Dermis blood vessel endothelial cell (primary cell): ENCODE measurements around the gene EPHB2. TPM values are rescaled to one million over a fixed set of nuclear protein-coding genes. Genes with fewer than 3 reads are reported as not detected.
A peak's percentile ranks its signal among the peaks of the same experiment; 100 is the strongest.
"Not testable (repeated sequence)": the region's sequence is repeated elsewhere in the genome, so short reads cannot be mapped to it uniquely, and the experiment has no call there.

Experiments
- DNase-seq: peaks from one replicate; pipeline ENCODE4 v3.0.0; 2010
- total RNA-seq: library from RNA; depleted of rRNA; stranded (reverse); fragments of >200 nt; gene quantifications from 2 replicates; pipeline ENCODE4 v1.2.3, GENCODE V29; 2014

EPHB2 gene
- total RNA-seq, 1 donor from 2014 or later = 35.1 TPM

DNA sequence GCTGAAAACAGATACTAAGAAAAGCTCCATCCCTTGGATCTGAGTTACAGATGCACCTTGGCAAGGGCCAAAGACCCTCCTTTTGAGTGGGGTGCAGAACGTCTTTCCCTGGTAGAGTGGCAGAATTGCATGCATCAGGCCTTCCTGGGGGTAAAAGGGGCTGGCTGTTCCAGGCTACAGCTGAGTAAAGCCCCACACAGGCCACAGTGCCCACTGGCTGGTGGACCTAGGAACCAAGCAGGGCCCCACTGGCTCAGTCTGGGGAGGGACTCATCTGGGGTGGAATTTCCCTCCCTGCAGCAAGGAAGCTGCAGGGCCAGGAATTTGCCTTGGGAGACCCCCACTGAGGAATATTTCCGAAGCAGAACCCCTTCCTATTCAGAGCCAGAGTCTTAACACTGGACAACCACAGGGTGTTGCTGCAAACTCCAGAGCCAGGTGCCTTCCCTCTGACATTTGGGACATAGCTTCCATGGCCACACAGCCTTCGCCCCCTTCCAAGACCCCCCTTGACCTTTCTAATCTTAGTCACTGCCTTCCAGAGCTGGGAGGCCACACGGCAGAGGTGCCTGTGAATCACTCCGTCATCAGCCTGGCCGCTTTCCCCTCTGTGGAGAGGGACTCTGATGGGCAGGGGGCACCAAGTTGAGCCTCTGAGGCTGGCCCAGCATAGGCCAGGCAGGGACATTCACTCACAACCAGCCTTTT is 209.5 kb downstream of the EPHB2 start:
- DNase-seq = no peak

DNA sequence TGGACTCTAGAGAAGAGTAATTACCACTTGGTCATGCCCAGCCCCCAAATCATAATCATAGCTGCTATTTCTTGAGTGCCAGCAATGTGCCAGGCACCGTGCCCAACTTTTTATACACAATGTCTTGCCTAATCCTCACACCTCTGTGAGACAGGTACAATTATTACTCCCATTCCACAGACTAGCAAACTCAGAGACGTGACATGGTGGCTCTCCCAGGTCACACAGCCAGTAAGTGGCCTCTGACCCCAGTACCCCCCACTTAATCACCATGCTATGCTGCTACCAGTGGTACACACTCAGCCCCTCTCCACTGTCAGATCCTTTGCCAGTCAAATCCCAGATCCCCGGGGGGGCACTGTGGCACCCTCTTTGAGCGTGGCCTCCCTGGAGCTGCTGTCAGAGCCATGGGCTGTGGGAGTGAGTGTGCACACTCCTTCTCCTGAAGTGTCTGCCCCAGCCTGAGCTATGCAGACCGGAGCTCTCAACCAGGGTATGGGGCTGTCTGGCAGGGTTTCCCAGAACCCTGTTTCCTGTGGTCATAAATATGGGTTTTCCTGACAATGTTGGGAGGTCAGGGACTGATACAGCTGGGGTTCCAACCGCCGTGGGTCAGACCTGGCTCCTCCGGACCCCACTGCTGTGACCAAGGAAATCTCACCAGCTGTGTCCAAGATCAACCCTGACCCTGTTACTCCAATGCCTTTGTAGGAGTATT is 210.3 kb downstream of the EPHB2 start:
- peak; percentile 53 for DNase-seq

DNA sequence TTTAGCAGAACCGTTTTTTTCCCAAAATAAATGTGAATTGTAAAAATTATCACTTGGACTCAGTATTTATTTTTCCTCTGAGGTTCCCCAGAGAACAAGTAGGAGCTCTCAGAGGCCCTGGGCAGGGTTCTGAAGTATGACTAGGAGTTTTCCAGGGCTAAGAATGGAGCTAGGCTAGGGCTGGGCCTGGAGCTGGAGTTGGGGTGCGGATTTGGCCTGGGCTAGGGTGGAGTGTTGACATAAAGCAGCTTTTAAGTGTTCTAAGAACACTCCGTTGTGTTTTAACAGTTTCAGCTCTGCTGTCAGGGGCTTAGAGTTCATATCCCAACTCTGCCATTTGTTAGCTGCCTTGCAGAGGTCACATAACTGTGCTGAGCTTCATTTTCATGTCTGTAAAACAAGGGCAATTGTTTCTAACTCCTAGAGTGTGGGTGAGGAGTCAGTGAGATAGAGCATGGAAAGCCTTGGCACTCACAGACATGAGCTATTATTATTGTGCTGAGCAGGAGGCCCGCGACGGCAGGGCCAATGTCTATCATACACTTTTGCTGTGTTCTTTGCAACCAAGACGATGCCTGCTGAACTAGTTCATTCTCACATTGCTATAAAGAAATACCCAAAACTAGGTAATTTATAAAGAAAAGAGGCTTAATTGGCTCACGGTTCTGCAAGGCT is 210.9 kb downstream of the EPHB2 start:
- DNase-seq = no peak

DNA sequence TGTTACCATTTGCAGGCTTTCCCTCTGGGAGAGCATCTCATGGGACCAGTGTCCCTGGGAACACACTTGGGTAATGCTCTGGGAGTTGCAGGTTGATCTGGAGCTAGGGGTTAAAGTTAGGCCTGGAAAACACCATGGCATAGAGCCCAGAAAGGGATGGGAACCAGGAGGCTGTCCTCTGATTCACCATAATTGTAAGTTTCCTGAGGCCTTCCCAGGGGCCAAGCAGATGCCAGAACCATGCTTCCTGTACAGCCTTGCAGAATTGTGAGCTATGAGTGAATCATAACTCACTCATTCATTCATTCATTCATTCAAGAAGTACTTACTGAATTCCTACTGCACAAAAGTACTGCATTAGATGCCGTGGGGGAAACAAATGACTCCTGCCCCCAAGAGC is 212.0 kb downstream of the EPHB2 start:
- DNase-seq = peak; percentile 83

DNA sequence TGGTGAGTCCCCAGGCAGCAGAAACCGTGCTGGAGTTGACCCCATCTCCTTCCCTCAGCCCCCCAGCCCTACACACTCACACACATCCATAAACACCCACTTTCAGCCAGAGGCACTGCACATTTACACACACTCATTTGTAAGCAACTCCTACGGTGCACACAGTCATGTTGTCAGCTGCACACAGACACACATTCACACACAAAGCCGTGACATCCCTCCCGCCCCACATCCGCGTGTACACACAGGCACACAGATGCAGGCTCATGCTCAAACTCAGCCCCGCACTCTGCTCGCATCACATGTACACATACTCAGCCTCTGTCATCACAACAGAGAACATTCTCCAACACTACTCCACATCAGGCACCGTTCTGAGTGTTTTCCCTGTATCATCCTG is 214.5 kb downstream of the EPHB2 start:
- DNase-seq = no peak

DNA sequence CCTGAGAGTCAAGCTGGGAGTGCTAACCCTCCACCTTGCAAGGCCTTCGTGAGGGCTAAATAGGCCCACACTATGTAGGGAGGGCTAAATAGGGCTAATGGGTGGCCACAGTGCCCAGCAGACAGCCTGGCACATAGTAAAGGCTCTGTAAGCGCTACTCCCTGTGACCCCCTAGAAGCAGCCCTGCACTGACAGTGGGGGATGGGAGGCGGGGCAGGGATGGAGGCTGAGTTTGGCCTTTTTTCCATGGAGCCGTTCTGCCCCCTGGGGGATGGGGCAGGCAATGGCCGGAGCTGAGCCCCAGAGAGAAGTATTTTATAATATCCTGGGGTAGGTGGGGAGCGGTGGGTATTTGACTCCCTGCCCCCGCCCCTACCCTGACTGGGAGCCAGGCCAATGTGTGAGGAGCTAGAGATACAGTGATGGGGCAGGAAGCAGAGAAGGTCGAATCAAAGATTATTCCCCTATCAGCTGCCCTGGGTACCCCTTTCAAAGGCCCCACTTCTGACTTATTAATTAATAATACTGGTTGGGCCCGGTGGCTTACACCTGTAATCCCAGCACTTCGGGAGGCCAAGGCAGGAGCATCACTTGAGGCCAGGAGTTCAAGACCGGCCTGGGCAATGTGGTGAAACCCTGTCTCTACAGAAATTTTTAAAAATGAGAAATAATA is 219.7 kb downstream of the EPHB2 start:
- DNase-seq = peak; percentile 71

DNA sequence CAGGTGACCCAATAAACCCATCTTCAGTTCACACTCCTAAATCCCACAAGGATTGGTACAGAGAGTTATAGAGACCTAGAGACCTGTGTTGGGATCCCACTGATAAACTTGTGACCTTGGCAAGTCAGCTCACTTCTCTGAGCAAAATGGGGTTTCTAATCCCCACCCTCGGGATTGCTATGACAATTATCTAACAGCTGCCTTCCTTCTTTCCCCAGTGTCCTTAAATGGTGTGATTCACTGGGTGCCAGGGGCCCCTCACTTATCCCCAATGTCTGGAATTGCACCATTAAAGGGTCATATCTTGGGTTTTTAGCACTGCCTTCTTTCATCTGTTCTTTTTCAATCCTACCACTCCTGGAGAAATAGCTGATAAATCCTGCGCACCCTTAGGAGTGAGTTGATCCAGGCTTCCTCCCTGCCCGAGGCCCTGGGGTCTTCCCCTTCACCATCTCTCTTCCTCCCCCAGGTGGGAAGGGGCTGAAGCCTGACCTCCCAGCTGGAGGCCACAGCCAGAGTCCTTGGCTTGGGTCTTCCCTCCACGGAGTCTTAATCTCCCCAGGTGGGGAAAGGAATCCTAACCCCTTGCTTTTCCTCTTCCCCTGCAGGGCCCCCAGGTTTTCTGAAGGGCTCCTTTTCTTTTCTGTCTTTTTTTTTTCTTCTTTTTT is 222.3 kb downstream of the EPHB2 start:
- no peak for DNase-seq

DNA sequence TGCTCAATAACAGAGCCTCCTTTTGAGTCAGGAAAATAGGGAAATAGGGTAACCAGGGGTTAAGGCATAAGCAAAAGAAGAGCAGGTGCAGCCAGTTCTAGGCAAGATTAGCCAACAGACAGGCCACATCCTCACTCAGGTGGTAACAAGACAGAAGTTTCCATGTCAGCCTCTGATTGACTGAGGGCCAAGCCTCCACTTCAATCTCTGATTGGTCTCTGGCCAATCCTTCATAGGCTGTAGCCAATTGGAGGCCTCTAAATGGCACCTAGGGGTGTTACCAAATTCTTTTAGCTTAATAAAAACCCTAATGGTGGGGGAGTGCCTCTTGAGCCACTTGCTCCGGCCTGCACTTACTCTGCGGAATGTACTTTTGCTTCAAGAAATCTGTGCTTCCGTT is 224.8 kb downstream of the EPHB2 start:
- no peak for DNase-seq

DNA sequence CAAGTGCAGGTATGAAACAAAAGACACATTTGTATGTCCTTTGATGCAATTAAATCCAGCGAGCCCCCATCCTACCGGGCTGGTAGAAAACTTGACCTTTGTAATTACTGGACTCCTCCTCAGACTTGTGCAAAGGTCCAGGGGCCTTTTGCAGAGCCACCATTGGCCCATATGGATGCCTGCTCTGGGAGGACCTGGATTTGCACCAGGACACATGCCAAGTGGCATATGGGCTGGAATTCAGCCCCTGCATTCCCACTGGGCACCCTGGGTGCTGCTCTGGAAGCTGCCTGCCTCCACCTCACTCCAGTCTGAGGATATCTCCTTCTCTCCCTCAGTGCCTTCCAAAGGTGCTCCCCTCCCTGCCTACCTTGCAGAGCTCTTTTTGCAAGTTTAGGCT is 226.0 kb downstream of the EPHB2 start:
- DNase-seq = no peak

DNA sequence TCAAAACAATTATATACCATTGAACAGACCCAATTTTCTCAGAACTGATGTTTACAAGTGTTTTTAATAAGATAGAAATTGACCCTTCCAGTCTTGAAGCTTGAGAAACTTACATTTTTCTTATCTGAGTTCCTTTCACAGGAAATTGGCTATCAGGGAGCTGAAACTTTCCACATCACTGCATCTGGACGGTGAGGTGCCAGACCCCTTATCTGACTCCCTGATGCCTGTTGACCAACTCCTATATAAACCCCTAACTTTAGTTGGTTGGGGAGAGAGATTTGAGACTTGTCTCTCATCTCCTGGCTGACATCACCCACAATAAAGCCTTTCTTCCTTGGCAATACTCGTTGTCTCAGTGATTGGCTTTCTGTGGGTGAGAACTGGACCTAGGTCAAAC is 230.6 kb downstream of the EPHB2 start:
- DNase-seq = no peak

DNA sequence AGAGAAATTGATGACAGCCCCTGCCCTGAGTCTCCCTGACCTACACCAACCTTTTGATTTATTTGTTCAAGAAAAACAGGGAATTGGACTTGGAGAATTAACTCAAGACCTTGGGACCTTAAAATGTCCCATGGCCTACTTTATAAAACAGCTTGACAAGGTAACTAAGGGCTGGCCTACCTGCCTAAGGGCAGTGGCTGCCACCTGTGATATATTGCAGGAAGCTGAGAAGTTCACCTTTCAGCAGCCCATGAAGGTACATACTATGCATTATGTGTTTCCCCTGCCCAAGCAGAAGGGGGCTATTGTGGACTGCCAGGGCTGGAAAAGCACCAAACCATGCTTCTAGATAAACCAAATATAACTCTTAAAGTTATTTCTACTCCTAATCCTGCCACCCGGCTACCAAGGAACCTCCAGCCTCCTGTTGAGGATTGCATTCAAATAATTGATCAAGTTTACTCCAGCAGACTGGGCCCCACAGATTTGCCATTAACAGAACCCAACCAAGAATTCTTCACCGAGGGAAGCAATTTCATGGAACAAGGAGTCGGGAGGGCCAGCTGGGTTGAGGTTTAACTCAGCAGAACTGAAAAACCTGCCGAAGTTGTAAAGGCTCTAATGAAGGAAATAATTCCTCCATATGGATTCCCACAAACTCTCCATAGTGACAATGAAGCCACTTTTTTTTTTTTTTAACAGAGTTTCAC is 233.9 kb downstream of the EPHB2 start:
- DNase-seq = no peak

DNA sequence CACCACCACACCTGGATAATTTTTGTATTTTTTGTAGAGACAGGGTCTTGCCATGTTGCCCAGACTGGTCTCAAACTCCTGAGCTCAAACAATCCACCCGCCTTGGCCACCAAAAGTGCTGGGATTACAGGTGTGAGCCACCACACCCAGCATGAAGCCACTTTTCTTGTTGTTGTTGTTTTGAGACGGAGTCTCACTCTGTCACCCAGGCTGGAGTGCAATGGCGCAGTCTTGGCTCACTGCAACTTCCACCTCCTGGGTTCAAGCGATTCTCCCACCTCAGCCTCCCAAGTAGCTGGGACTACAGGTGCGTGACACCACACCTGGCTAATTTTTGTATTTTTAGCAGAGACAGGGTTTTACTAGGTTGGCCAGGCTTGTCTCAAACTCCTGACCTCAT is 234.5 kb downstream of the EPHB2 start:
- not testable (repeated sequence) for DNase-seq

DNA sequence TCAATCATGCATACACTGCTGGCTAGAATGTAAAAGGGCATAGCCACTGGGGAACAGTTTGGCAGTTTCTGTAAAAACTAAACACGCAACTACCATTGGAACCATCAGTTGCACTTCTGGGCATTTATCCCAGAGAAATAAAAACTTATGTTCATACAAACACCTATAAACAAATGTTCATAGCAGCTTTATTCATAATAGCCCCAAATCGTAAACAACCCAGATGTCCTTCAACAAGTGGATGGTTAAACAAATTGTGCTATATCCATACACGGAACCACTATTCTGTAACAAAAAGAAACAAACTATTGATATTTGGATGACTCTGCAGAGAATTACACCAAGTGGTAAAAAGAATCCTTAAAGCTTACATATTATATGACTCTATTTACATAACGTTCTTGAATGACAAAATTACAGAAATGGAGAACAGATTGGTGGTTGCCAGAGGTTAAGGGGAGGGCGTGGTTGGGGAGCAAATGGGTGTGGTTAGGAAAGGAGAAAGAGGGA is 239.2 kb downstream of the EPHB2 start:
- no peak for DNase-seq

DNA sequence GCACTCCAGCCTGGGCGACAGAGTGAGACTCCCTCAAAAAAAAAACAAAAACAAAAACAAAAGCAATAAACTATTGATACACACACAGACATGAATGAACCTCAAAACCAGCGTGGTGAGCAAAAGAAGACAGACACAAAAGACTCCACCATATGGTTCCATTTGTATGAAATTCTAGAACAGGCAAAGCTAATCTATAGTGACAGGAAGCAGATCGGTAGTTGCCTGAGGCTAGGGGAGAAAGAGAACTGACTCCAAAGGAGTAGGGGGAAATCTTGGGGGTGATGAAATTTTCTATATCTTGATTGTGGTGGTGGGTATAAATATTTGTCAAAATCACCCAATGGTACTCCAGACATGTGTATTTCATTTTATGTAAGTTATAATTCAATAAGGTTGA is 241.2 kb downstream of the EPHB2 start:
- DNase-seq = no peak

DNA sequence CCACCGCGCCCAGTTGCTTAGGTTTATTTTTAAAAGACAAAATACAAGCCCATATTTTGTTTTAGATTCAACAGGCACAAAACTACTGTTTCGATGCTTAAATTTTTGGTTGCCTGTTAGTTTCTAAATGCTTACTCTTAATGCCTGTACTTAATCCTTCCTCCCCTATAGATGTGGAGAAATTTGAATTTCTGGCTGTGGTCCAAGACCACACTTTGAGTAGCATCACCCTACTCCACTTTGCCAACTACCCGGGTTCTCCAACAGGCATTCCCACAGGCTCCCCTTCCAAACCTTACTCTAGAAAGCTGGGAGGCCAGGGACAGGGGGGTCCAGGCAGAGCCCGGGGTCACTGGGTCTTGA is 242.0 kb downstream of the EPHB2 start:
- no peak for DNase-seq

DNA sequence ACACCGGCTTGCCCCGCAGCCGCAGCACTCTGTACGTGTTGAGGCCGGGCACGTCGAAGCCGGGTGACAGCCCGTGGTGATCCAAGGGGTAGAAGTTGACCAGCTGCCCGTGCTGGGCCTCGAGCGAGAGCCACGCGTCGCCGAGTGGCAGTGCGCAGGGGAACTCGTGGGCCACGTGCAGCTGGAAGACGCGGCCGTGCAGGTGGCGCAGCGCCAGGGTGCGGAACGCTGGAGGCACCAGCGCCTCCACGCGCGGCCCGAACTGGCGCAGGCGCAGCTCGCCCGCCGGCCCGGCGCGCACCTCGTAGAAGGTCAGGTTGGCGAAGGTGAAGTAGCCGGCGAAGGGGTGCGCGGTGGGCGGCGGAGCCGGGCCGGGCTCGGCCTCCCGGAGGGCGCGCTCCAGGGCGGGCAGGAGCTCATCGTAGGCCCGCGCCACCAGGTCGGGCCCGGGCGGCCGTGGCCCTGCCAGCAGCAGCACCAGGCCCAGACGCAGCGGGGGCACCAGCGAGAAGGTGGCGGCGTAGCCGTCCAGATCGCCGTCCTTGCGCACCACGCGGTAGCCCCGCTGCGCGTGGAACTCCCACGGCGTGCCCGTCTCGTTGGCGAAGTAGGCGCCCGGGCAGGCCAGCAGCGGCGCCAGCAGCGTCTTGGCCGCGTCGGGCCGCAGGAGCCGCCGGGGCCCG is 242.6 kb downstream of the EPHB2 start:
- no peak for DNase-seq

DNA sequence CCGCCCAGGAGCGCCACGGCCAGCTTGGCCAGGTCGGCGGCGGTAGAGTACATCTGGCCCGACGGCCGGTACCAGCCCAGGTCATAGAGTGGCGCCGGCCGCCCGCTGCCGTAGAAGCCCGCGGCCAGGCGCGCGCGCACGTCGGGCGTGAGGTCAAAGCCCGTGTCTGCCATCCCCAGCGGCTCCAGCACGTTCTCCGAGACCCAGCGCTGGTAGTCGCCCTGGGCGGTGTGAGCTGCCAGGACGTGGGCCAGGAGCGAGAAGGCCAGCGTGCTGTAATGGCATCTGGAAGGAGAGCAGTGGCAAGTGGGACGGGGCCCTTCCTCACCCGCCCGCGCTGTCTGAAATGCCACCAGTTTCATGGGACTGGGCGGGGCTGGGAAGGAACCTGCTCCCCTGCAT is 243.1 kb downstream of the EPHB2 start:
- DNase-seq = no peak

DNA sequence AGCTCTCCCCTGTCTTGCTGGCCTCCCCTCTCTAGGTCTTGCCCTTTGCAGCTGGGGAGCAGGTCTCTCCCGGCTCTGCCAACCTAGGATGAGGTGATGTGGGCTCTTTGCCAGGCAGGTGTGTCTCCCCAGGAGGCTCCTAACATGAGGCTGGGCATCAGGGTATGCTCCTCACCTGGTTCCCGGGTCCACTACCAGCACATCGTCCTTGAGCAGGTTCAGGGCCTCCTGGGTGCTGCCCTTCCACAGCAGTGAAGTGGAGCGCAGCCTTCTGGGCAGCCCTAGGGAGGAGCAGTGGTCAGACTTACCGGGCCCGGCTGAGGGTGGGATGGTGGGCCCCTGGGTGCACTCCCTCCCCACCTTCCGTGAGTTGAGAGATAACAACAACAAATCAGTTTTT is 244.5 kb downstream of the EPHB2 start:
- no peak for DNase-seq

DNA sequence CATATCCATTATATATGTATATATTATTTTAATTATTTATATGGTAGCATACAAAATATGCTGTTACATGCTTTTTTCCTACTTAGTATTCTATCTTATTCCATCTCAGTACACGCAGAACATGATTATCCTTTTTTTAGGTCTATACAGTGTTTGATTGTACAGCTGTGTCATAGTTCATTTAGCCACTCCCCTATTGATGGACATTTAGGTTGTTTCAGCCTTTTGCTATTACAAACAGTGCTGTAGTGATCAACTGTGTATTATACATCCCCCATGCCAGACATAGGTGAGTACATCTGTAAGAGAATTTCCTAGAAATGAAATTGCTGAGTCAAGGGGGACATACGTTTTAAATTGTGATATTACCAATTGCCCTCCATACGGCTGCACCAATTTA is 246.4 kb downstream of the EPHB2 start:
- no peak for DNase-seq

DNA sequence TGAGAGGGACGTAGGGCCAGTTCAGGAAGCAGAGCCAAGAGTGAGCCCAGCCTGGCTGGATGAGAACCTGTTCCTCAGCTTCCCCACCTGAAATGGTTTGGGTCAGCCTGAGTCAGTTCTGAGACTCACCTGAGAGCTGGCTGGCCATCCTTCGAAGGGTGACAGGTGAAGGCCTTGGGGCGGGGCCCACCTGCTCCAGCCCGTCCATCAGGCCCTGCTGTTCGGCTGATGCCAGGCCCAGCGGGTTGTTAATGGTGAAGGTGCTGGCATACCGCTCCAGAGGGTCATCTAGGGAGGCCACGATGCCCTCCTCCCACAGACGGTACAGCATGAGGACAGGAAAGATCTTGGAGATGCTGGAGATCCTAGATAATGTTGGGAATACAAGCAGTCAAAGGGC is 247.9 kb downstream of the EPHB2 start:
- no peak for DNase-seq
